Esophagus squamous epithelium (tissue), 5 donors: ENCODE data around the gene GJB1. TPM values are rescaled to one million over a fixed set of nuclear protein-coding genes. Genes with fewer than 3 reads are reported as not detected.

ENCODE experiments used
- DNase-seq: peaks from one replicate; lab custom pipeline; 2025; lab: John Stamatoyannopoulos, UW
- H3K27ac ChIP-seq, 4 donors: fragments of 200-600 bp; sonication (generic); one replicate each; pipeline ENCODE4 v1.5.1; 2016 to 2019; ENCODE audit warnings: mild to moderate bottlenecking in 1 of 4
- H3K27me3 ChIP-seq, 4 donors: fragments of 200-600 bp; sonication (generic); 1 replicate in 3 of 4; 2 replicates in 1 of 4; pipeline versions ENCODE4 v1.5.1 to v1.6.0; 2017 to 2021; ENCODE audit warnings: antibody characterized with exemption in 1 of 4
- H3K36me3 ChIP-seq, 3 donors: fragments of 200-600 bp; sonication (generic); one replicate each; pipeline ENCODE4 v1.5.1; 2016 to 2019
- H3K4me1 ChIP-seq, 3 donors: fragments of 200-600 bp; sonication (generic); one replicate each; pipeline ENCODE4 v1.5.1; 2017 to 2019
- H3K4me3 ChIP-seq, 4 donors: fragments of 200-600 bp; sonication (generic); 1 replicate in 3 of 4; 2 replicates in 1 of 4; pipeline ENCODE4 v1.5.1; 2016 to 2019; ENCODE audit warnings: mild to moderate bottlenecking in 2 of 4, moderate library complexity in 1 of 4
- H3K9me3 ChIP-seq, 3 donors: fragments of 200-600 bp; sonication (generic); one replicate each; pipeline ENCODE4 v1.5.1; 2016 to 2019
- POLR2A ChIP-seq, 4 donors: fragments of 450-650 bp; IDR thresholded peaks; one replicate each; pipeline ENCODE4 v1.6.1; 2017; ENCODE audit warnings: antibody characterized with exemption in 4 of 4, mild to moderate bottlenecking in 4 of 4, moderate library complexity in 3 of 4
- WGBS, 2 donors: methylation state at CpG; one replicate each; pipeline ENCODE4 v1.1.5; 2018; 5-methylcytosine and 5-hydroxymethylcytosine counted together
- intact Hi-C: fragments of 100-400 bp; cut with DNase I; formaldehyde crosslinking; loops from one replicate; pipeline ENCODE4 v1.15.0; 2022
- total RNA-seq, 4 donors: library from RNA; depleted of rRNA; stranded (reverse); fragments of >200 nt; gene quantifications; one replicate each; pipeline ENCODE4 v1.1.0, GENCODE V29; 2016
- TF ChIP-seq, protein P1 (sequence below), 6 experiments: fragments of 450-650 bp in 4 of 6; fragments of 200-600 bp in 2 of 6; sonication (generic) in 2 of 6; IDR thresholded peaks; one replicate each; pipeline ENCODE4 v1.5.1; 2016 to 2019; ENCODE audit warnings: antibody characterized with exemption in 6 of 6, mild to moderate bottlenecking in 4 of 6, moderate library complexity in 4 of 6
- donor health status: DM: yes; HTN: yes; CAD: no.

The GJB1 gene
- under 1 TPM in 2 of 4 donors, not detected in 2; 0.19 to 0.32 TPM for total RNA-seq

GRCh38 chrX:71222929-71223328 is at the start of gene GJB1:
GJB1 (plus strand) TSS chrX:71223224; CDS start chrX:71223708, 484 bp downstream.
- no peaks in the 10 kb centered on the region for H3K9me3 ChIP-seq
- WGBS, 2 donors = 76 to 86% methylated on average over 4 to 12 of the region's 18 CpGs
- H3K36me3 ChIP-seq = no peaks in the 10 kb centered on the region
- intact Hi-C loops = no loop called here
- no peak within 1 kb of the TSS for H3K4me3 ChIP-seq
- H3K27me3 ChIP-seq = no peaks in the 10 kb centered on the region
- H3K27ac ChIP-seq = no peak within 1 kb of the TSS
- TF ChIP-seq POLR2A (IDR thresholded peaks at IDR 0.05) = no peak
- TF ChIP-seq, protein P1, sequence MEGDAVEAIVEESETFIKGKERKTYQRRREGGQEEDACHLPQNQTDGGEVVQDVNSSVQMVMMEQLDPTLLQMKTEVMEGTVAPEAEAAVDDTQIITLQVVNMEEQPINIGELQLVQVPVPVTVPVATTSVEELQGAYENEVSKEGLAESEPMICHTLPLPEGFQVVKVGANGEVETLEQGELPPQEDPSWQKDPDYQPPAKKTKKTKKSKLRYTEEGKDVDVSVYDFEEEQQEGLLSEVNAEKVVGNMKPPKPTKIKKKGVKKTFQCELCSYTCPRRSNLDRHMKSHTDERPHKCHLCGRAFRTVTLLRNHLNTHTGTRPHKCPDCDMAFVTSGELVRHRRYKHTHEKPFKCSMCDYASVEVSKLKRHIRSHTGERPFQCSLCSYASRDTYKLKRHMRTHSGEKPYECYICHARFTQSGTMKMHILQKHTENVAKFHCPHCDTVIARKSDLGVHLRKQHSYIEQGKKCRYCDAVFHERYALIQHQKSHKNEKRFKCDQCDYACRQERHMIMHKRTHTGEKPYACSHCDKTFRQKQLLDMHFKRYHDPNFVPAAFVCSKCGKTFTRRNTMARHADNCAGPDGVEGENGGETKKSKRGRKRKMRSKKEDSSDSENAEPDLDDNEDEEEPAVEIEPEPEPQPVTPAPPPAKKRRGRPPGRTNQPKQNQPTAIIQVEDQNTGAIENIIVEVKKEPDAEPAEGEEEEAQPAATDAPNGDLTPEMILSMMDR (IDR thresholded peaks at IDR 0.05) = no peak
- H3K4me1 ChIP-seq = no peaks in the 10 kb centered on the region
- no peak for DNase-seq

- H3K4me1 ChIP-seq = no peaks in the 10 kb centered on the region
- intact Hi-C loops = no loop called here
- H3K9me3 ChIP-seq = no peaks in the 10 kb centered on the region
- TF ChIP-seq POLR2A (IDR thresholded peaks at IDR 0.05) = no peak
- TF ChIP-seq, protein P1 (IDR thresholded peaks at IDR 0.05) = no peak
- H3K4me3 ChIP-seq = no peak overlapping the region
- H3K36me3 ChIP-seq = no peaks in the 10 kb centered on the region
- WGBS, 2 donors = 70 to 86% methylated on average over 2 of the region's 2 CpGs
- no peak overlapping the region for H3K27ac ChIP-seq
- H3K27me3 ChIP-seq = no peaks in the 10 kb centered on the region
- no peak for DNase-seq
Measured at GRCh38 chrX:71173440-71173839, 49.6 kb upstream of the GJB1 start.

DNA sequence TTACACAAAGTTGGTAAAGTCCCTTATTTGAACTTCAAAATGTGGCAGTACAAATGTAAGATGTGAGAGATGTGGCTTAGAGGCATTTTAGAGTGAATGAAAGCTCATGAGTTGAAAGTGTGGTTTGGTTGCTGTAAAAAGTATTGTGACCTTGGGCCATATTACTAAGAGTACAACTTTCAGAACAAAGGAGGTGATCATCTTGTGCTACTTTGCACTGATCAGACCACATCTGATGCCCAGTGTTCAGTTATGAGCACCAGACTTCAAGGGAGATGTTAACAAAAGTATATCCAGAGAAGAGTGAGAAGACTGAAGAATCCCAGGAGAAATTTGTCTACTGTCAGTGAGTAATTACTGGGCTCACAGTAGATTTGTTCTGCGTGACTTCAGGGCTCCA is 48.2 kb upstream of the GJB1 start:
- Histone ChIP-seq H3K27ac (no peak overlapping the region), H3K27me3 (no peaks in the 10 kb centered on the region), H3K4me1 (no peaks in the 10 kb centered on the region), H3K36me3 (no peaks in the 10 kb centered on the region), H3K9me3 (no peaks in the 10 kb centered on the region), H3K4me3 (no peak overlapping the region)
- no peak for DNase-seq
- TF ChIP-seq POLR2A (IDR thresholded peaks at IDR 0.05) = no peak
- TF ChIP-seq, protein P1 (IDR thresholded peaks at IDR 0.05) = no peak
- intact Hi-C loops = no loop called here
- WGBS, 2 donors = 50 to 69% methylated on average over 1 of the region's 1 CpG

DNA sequence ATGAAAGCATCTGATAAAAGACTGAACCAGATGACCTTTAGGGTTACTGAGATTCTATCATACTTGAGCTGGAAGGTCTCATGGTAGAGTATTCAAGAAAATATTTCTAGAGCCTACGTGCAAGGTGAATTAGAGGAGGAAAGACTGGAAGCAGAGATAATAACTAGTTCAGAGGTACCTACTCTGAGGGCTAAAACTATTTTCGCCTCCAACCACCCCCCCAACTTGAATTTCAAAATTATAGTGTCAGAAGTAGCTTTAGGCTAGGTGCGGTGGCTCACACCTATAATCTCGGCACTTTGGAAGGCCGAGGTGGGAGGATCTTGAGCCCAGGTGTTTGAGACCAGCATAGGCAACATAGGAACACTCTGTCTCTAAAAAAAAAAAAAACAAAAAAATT is 47.5 kb upstream of the GJB1 start:
- no peak for DNase-seq
- no peaks in the 10 kb centered on the region for H3K27me3 ChIP-seq
- intact Hi-C loops = no loop called here
- TF ChIP-seq POLR2A (IDR thresholded peaks at IDR 0.05) = no peak
- TF ChIP-seq, protein P1 (IDR thresholded peaks at IDR 0.05) = no peak
- H3K9me3 ChIP-seq = no peaks in the 10 kb centered on the region
- H3K4me3 ChIP-seq = no peak overlapping the region
- WGBS, 2 donors = 78 to 93% methylated on average over 3 to 5 of the region's 5 CpGs
- H3K36me3 ChIP-seq = no peaks in the 10 kb centered on the region
- no peaks in the 10 kb centered on the region for H3K4me1 ChIP-seq
- no peak overlapping the region for H3K27ac ChIP-seq

GRCh38 chrX:71177327-71177726 is 45.7 kb upstream of the GJB1 start:
- DNase-seq = no peak
- TF ChIP-seq, protein P1 (IDR thresholded peaks at IDR 0.05) = no peak
- no peak for TF ChIP-seq POLR2A (IDR thresholded peaks at IDR 0.05)
- intact Hi-C loops = no loop called here
- Histone ChIP-seq H3K4me1 (peaks cover 0 to 7% (median 0%) of the 10 kb centered on the region in 3 donors), H3K27ac (no peak overlapping the region), H3K36me3 (no peaks in the 10 kb centered on the region), H3K9me3 (no peaks in the 10 kb centered on the region), H3K27me3 (no peaks in the 10 kb centered on the region), H3K4me3 (no peak overlapping the region)
- WGBS, 2 donors = 56 to 78% methylated on average over 2 to 3 of the region's 3 CpGs
